HG02970 (cell line): ENCODE measurements around the gene TBCB.
"Not testable (repeated sequence)": the region's sequence is repeated elsewhere in the genome, so short reads cannot be mapped to it uniquely, and the experiment has no call there.

Source experiments
- ATAC-seq: cut with Tn5 transposase; IDR thresholded peaks from one replicate; pipeline ENCODE4 v1.9.1; 2021; ENCODE audit warnings: mild to moderate bottlenecking, moderate library complexity, moderate number of reproducible peaks; ENCODE audit not compliant: unreplicated experiment, low FRiP score

The TBCB gene

GRCh38 chr19:36115453-36116343 lies at the start of gene TBCB:
TSS of gene TBCB (plus strand) at chr19:36115468. CDS start at chr19:36115561, 93 bp downstream.
- ATAC-seq = peak; percentile 41

GRCh38 chr19:36067681-36068080 lies 47.6 kb upstream of the TBCB start:
- ATAC-seq = no peak

GRCh38 chr19:36068810-36069499 lies 46.3 kb upstream of the TBCB start:
- ATAC-seq = not testable (repeated sequence)

GRCh38 chr19:36072081-36072480 lies 43.2 kb upstream of the TBCB start:
- ATAC-seq = no peak

GRCh38 chr19:36073121-36073876 lies 42.0 kb upstream of the TBCB start:
- no peak for ATAC-seq

GRCh38 chr19:36079389-36079945 lies 35.8 kb upstream of the TBCB start:
- ATAC-seq = no peak

- ATAC-seq = no peak
Measured at GRCh38 chr19:36081385-36081784, 33.9 kb upstream of the TBCB start.

GRCh38 chr19:36081894-36082293 lies 33.4 kb upstream of the TBCB start:
- ATAC-seq = no peak

GRCh38 chr19:36082916-36083315 lies 32.4 kb upstream of the TBCB start:
- ATAC-seq = no peak

GRCh38 chr19:36084231-36085009 lies 30.8 kb upstream of the TBCB start:
- ATAC-seq = no peak

- no peak for ATAC-seq
Measured at GRCh38 chr19:36086326-36086725, 28.9 kb upstream of the TBCB start.

- ATAC-seq = no peak
Measured at GRCh38 chr19:36089847-36090246, 25.4 kb upstream of the TBCB start.

- no peak for ATAC-seq
Measured at GRCh38 chr19:36090910-36091695, 24.2 kb upstream of the TBCB start.

- ATAC-seq = no peak
Measured at GRCh38 chr19:36092566-36092965, 22.7 kb upstream of the TBCB start.

GRCh38 chr19:36093146-36093662 lies 22.1 kb upstream of the TBCB start:
- no peak for ATAC-seq

- ATAC-seq = no peak
Measured at GRCh38 chr19:36093687-36094086, 21.6 kb upstream of the TBCB start.

- ATAC-seq = no peak
Measured at GRCh38 chr19:36097036-36097435, 18.2 kb upstream of the TBCB start.

GRCh38 chr19:36099166-36099785 lies 16.0 kb upstream of the TBCB start:
- no peak for ATAC-seq
